Measurements from ENCODE around the gene MAP3K9. TPM values are rescaled to one million over a fixed set of nuclear protein-coding genes. Genes with fewer than 3 reads are reported as not detected.
A peak's percentile ranks its signal among the peaks of the same experiment; 100 is the strongest.

Gene MAP3K9
- total and polyA plus RNA-seq, 2 donors from 2014 or later = 1.0 to 8.3 TPM

- DNase-seq (peak; percentile 64 to 84 (median 79)), FAIRE-seq (no peak)
- intact Hi-C loops (cut with DNase I) = no loop called here
- Histone ChIP-seq H3K4me3 (ENCODE audit: low read length in 3 of 3) (peak overlapping the region; percentile 45 to 63 (median 53)), H3K9me3 (ENCODE audit: control insufficient read depth in 2 of 3, insufficient read depth in 1 of 3, low read length in 3 of 3) (no peaks in the 10 kb centered on the region), H3K36me3 (ENCODE audit: control insufficient read depth in 2 of 3, insufficient read depth in 3 of 3, low read length in 3 of 3) (no peaks in the 10 kb centered on the region), H3K27ac (ENCODE audit: low read depth in 2 of 2, low read length in 2 of 2) (no peak overlapping the region), H3K9ac (ENCODE audit: low read length in 3 of 3) (peak overlapping the region in 2 of 3 donors; percentile 42 to 58), H3K27me3 (ENCODE audit: control insufficient read depth, insufficient read depth, low read length) (peaks cover 8% of the 10 kb centered on the region), H3K4me1 (ENCODE audit: control insufficient read depth in 2 of 3, insufficient read depth in 2 of 3, low read depth in 1 of 3, low read length in 3 of 3) (peaks cover 0 to 3% (median 0%) of the 10 kb centered on the region in 3 donors)
- no peak for TF ChIP-seq CTCF (IDR thresholded peaks at IDR 0.05; ENCODE audit: borderline replicate concordance, extremely low read depth, insufficient read depth)
These were observed 13.3 kb upstream of the MAP3K9 start for GRCh38 chr14:70822530-70823185.

GRCh38 chr14:70821584-70822529 is 12.5 kb upstream of the MAP3K9 start:
- DNase-seq (peak; percentile 57 to 89 (median 72)), FAIRE-seq (no peak)
- H3K4me3 ChIP-seq (ENCODE audit: low read length in 3 of 3) = peak overlapping the region; percentile 45 to 63 (median 53)
- peaks cover 8% of the 10 kb centered on the region for H3K27me3 ChIP-seq (ENCODE audit: control insufficient read depth, insufficient read depth, low read length)
- H3K36me3 ChIP-seq (ENCODE audit: control insufficient read depth in 2 of 3, insufficient read depth in 3 of 3, low read length in 3 of 3) = no peaks in the 10 kb centered on the region
- H3K4me1 ChIP-seq (ENCODE audit: control insufficient read depth in 2 of 3, insufficient read depth in 2 of 3, low read depth in 1 of 3, low read length in 3 of 3) = peaks cover 0 to 3% (median 0%) of the 10 kb centered on the region in 3 donors
- H3K27ac ChIP-seq (ENCODE audit: low read depth in 2 of 2, low read length in 2 of 2) = no peak overlapping the region
- no peak for TF ChIP-seq CTCF (IDR thresholded peaks at IDR 0.05; ENCODE audit: borderline replicate concordance, extremely low read depth, insufficient read depth)
- H3K9ac ChIP-seq (ENCODE audit: low read length in 3 of 3) = peak overlapping the region in 2 of 3 donors; percentile 42 to 58
- intact Hi-C loops (cut with DNase I) = no loop called here
- H3K9me3 ChIP-seq (ENCODE audit: control insufficient read depth in 2 of 3, insufficient read depth in 1 of 3, low read length in 3 of 3) = no peaks in the 10 kb centered on the region

- Histone ChIP-seq H3K27me3 (ENCODE audit: control insufficient read depth, insufficient read depth, low read length) (peaks cover 8% of the 10 kb centered on the region), H3K4me1 (ENCODE audit: control insufficient read depth in 2 of 3, insufficient read depth in 2 of 3, low read depth in 1 of 3, low read length in 3 of 3) (peaks cover 0 to 6% (median 0%) of the 10 kb centered on the region in 3 donors), H3K4me3 (ENCODE audit: low read length in 3 of 3) (no peak overlapping the region), H3K9me3 (ENCODE audit: control insufficient read depth in 2 of 3, insufficient read depth in 1 of 3, low read length in 3 of 3) (no peaks in the 10 kb centered on the region), H3K36me3 (ENCODE audit: control insufficient read depth in 2 of 3, insufficient read depth in 3 of 3, low read length in 3 of 3) (no peaks in the 10 kb centered on the region), H3K27ac (ENCODE audit: low read depth in 2 of 2, low read length in 2 of 2) (no peak overlapping the region), H3K9ac (ENCODE audit: low read length in 3 of 3) (no peak overlapping the region)
- intact Hi-C loops (cut with DNase I) = loop anchor here (10.0 kb wide), 1 partner anchor 158 kb away; no protein-coding TSS in a partner anchor
- FAIRE-seq (no peak), DNase-seq (no peak)
- TF ChIP-seq CTCF (IDR thresholded peaks at IDR 0.05; ENCODE audit: borderline replicate concordance, extremely low read depth, insufficient read depth) = no peak
These were observed 7.2 kb upstream of the MAP3K9 start for GRCh38 chr14:70816525-70816924.

Measured in kidney (tissue), 14 donors.